Natural killer cell (primary cell): ENCODE measurements around the gene TBC1D2B. TPM values are rescaled to one million over a fixed set of nuclear protein-coding genes. Genes with fewer than 3 reads are reported as not detected.
A peak's percentile ranks its signal among the peaks of the same experiment; 100 is the strongest.

Experiments used
- ATAC-seq, 3 donors: fragments of 150-1000 bp in 2 of 3; fragments of 200-7000 bp in 1 of 3; cut with Tn5 transposase; 1 replicate in 1 of 3; 2 replicates in 2 of 3; pipeline ENCODE4 v1.10.0; 2021; ENCODE audit warnings: mild to moderate bottlenecking in 2 of 3, moderate library complexity in 2 of 3
- DNase-seq, 2 donors: peaks; one replicate each; pipeline versions ENCODE4 v3.0.0 to v3.0.0-alpha.2; 2013 to 2021; ENCODE audit warnings: mixed read lengths in 1 of 2
- H3K27ac ChIP-seq: one replicate; pipeline ENCODE4 v1.5.1; 2013; ENCODE audit warnings: mild to moderate bottlenecking, low read length
- H3K27me3 ChIP-seq: one replicate; pipeline ENCODE4 v1.6.1; 2013; ENCODE audit warnings: low read length; ENCODE audit not compliant: control insufficient read depth, insufficient read depth
- H3K36me3 ChIP-seq: one replicate; pipeline ENCODE4 v1.6.1; 2013; ENCODE audit warnings: low read length; ENCODE audit not compliant: control insufficient read depth, insufficient read depth
- H3K4me1 ChIP-seq: one replicate; pipeline ENCODE4 v1.6.1; 2013; ENCODE audit warnings: low read length; ENCODE audit not compliant: control insufficient read depth, insufficient read depth
- H3K4me3 ChIP-seq: one replicate; pipeline ENCODE4 v1.5.1; 2013; ENCODE audit warnings: low read length
- H3K9me3 ChIP-seq: one replicate; pipeline ENCODE4 v1.6.1; 2013; ENCODE audit warnings: low read length; ENCODE audit not compliant: control insufficient read depth, insufficient read depth
- H3K27ac Mint-ChIP-seq, 2 donors: one replicate each; pipeline ENCODE4 v1.8.0; 2022; ENCODE audit warnings: mild to moderate bottlenecking in 2 of 2, mixed read lengths in 2 of 2, moderate library complexity in 1 of 2
- H3K27me3 Mint-ChIP-seq, 2 donors: one replicate each; pipeline ENCODE4 v1.8.0; 2022; ENCODE audit warnings: low read depth in 2 of 2, mixed read lengths in 2 of 2
- H3K36me3 Mint-ChIP-seq: one replicate; pipeline ENCODE4 v1.8.0; 2022; ENCODE audit warnings: mixed read lengths
- H3K4me1 Mint-ChIP-seq, 2 donors: one replicate each; pipeline ENCODE4 v1.8.0; 2022; ENCODE audit warnings: mixed read lengths in 2 of 2
- H3K4me3 Mint-ChIP-seq: one replicate; pipeline ENCODE4 v1.8.0; 2022; ENCODE audit warnings: mild to moderate bottlenecking, moderate library complexity, mixed read lengths
- H3K9me3 Mint-ChIP-seq, 2 donors: one replicate each; pipeline ENCODE4 v1.8.0; 2022; ENCODE audit warnings: mixed read lengths in 2 of 2
- CTCF ChIP-seq: fragments of 200-600 bp; IDR thresholded peaks from one replicate; pipeline ENCODE4 v1.8.0; 2022; ENCODE audit warnings: antibody characterized with exemption
- WGBS: methylation state at CpG from one replicate; pipeline ENCODE4 v1.1.7; 2013; ENCODE audit warnings: missing lambda C conversion rate; ENCODE audit not compliant: insufficient coverage; 5-methylcytosine and 5-hydroxymethylcytosine counted together
- intact Hi-C: fragments of 100-400 bp; cut with micrococcal nuclease; formaldehyde crosslinking; loops from one replicate; pipeline ENCODE4 v1.14.2; 2022
- total RNA-seq, 4 donors: library from RNA; stranded (reverse); fragments of 120-200 nt in 1 of 4; gene quantifications; one replicate each; pipeline versions ENCODE4 v1.2.3 to v1.2.4, GENCODE V29; 2013 to 2022

The TBC1D2B gene
- total RNA-seq, 3 donors from 2014 or later (not counting 1 experiment from before 2014, with no cell fraction given) = 54.0 to 83.5 (median 56.7) TPM

GRCh38 chr15:78065284-78065872, 12.1 kb downstream of the TBC1D2B start:
- no peak for TF ChIP-seq CTCF
- DNase-seq = peak in 1 of 2 donors; percentile 55
- no peak overlapping the region for H3K27ac Mint-ChIP-seq

GRCh38 chr15:78064544-78064943, 13.0 kb downstream of the TBC1D2B start:
- no peak for TF ChIP-seq CTCF
- Mint-ChIP-seq H3K27me3 (no peaks in the 10 kb centered on the region), H3K4me3 (no peak overlapping the region), H3K36me3 (no peaks in the 10 kb centered on the region), H3K4me1 (peaks cover 14 to 18% of the 10 kb centered on the region in 2 donors), H3K27ac (no peak overlapping the region), H3K9me3 (no peaks in the 10 kb centered on the region)
- Histone ChIP-seq H3K27ac (peak overlapping the region; percentile 54), H3K36me3 (no peaks in the 10 kb centered on the region), H3K27me3 (no peaks in the 10 kb centered on the region), H3K4me3 (no peak overlapping the region), H3K4me1 (peaks cover 54% of the 10 kb centered on the region), H3K9me3 (no peaks in the 10 kb centered on the region)
- DNase-seq (no peak), ATAC-seq (no peak)
- 100% methylated on average over 1 of the region's 2 CpGs for WGBS
- intact Hi-C loops = no loop called here

More at GRCh38 chr15:78065284-78065872, 12.1 kb downstream of the TBC1D2B start:
- H3K4me1 ChIP-seq = peaks cover 60% of the 10 kb centered on the region
- peaks cover 14 to 15% of the 10 kb centered on the region in 2 donors for H3K4me1 Mint-ChIP-seq
- H3K4me3 Mint-ChIP-seq = no peak overlapping the region
- H3K36me3 ChIP-seq = no peaks in the 10 kb centered on the region
- H3K4me3 ChIP-seq = no peak overlapping the region
- WGBS = 36% methylated on average over 5 of the region's 5 CpGs
- intact Hi-C loops = loop anchor here (5.0 kb wide), 1 partner anchor 37 kb away; no protein-coding TSS in a partner anchor
- no peaks in the 10 kb centered on the region for H3K9me3 Mint-ChIP-seq
- no peaks in the 10 kb centered on the region for H3K27me3 ChIP-seq
- H3K27ac ChIP-seq = peak overlapping the region; percentile 54
- H3K9me3 ChIP-seq = no peaks in the 10 kb centered on the region
- no peaks in the 10 kb centered on the region for H3K27me3 Mint-ChIP-seq
- peak in 2 of 3 donors; percentile 11 to 41 for ATAC-seq
- no peaks in the 10 kb centered on the region for H3K36me3 Mint-ChIP-seq

GRCh38 chr15:78063970-78064385, 13.5 kb downstream of the TBC1D2B start:
- Mint-ChIP-seq H3K4me3 (no peak overlapping the region), H3K4me1 (peaks cover 19 to 24% of the 10 kb centered on the region in 2 donors), H3K9me3 (no peaks in the 10 kb centered on the region), H3K27ac (no peak overlapping the region), H3K36me3 (no peaks in the 10 kb centered on the region), H3K27me3 (no peaks in the 10 kb centered on the region)
- Histone ChIP-seq H3K27ac (no peak overlapping the region), H3K27me3 (no peaks in the 10 kb centered on the region), H3K4me3 (no peak overlapping the region), H3K36me3 (no peaks in the 10 kb centered on the region), H3K4me1 (peaks cover 53% of the 10 kb centered on the region), H3K9me3 (no peaks in the 10 kb centered on the region)
- intact Hi-C loops = no loop called here
- no peak for DNase-seq
- no peak for TF ChIP-seq CTCF
- ATAC-seq = no peak
- WGBS = 98% methylated on average over 4 of the region's 5 CpGs

- ATAC-seq = no peak
- H3K4me1 ChIP-seq = peaks cover 50% of the 10 kb centered on the region
- intact Hi-C loops = no loop called here
- Mint-ChIP-seq H3K4me3 (peak overlapping the region; percentile 51), H3K4me1 (peaks cover 23 to 30% of the 10 kb centered on the region in 2 donors), H3K36me3 (no peaks in the 10 kb centered on the region), H3K27ac (peak overlapping the region; percentile 92 to 96), H3K27me3 (no peaks in the 10 kb centered on the region), H3K9me3 (no peaks in the 10 kb centered on the region)
- DNase-seq = no peak
- no peaks in the 10 kb centered on the region for H3K36me3 ChIP-seq
- H3K4me3 ChIP-seq = no peak overlapping the region
- no peak for TF ChIP-seq CTCF
- H3K9me3 ChIP-seq = no peaks in the 10 kb centered on the region
- no peak overlapping the region for H3K27ac ChIP-seq
- H3K27me3 ChIP-seq = no peaks in the 10 kb centered on the region
Observed at GRCh38 chr15:78063217-78063616, 14.3 kb downstream of the TBC1D2B start.
